Common myeloid progenitor, CD34-positive (primary cell): ENCODE data around the gene GPC5.
"Not testable (repeated sequence)": the region's sequence is repeated elsewhere in the genome, so short reads cannot be mapped to it uniquely, and the experiment has no call there.

Experiments
- CTCF ChIA-PET: fragments of 350-600 bp; sonication (Branson Sonifier 250); formaldehyde crosslinking; loops from one replicate; lab custom pipeline; 2021; ENCODE audit warnings: antibody characterized with exemption; lab: Charles Lee
- POLR2A ChIA-PET: fragments of 350-600 bp; sonication (Branson Sonifier 250); formaldehyde crosslinking; loops from one replicate; lab custom pipeline; 2021; ENCODE audit warnings: antibody characterized with exemption; lab: Charles Lee
- DNase-seq, 3 donors: peaks; one replicate each; pipeline versions ENCODE4 v3.0.0 to v3.0.0-alpha.2; 2013
- H3K27ac ChIP-seq, 2 experiments: 1 replicate in 1 of 2; 2 replicates in 1 of 2; pipeline ENCODE4 v1.7.0; 2013; ENCODE audit warnings: inconsistent platforms in 2 of 2, low read length in 2 of 2, mild to moderate bottlenecking in 2 of 2, low read depth in 1 of 2, moderate library complexity in 1 of 2; ENCODE audit not compliant: severe bottlenecking in 2 of 2, insufficient read depth in 1 of 2, poor library complexity in 1 of 2
- H3K27me3 ChIP-seq, 5 experiments: replicated peaks in 2 of 5; 1 replicate in 3 of 5; 2 replicates in 2 of 5; pipeline versions ENCODE4 v1.6.1 to v1.7.0; 2013; ENCODE audit warnings: low read length in 4 of 5, mild to moderate bottlenecking in 2 of 5, moderate library complexity in 2 of 5, inconsistent platforms in 1 of 5; ENCODE audit not compliant: insufficient read depth in 5 of 5, control insufficient read depth in 4 of 5
- H3K36me3 ChIP-seq, 4 experiments: 1 replicate in 2 of 4; 2 replicates in 2 of 4; pipeline versions ENCODE4 v1.6.1 to v1.7.0; 2013; ENCODE audit warnings: low read length in 3 of 4, control low read depth in 1 of 4, mild to moderate bottlenecking in 1 of 4; ENCODE audit not compliant: control insufficient read depth in 4 of 4, insufficient read depth in 4 of 4
- H3K4me1 ChIP-seq, 4 experiments: 1 replicate in 3 of 4; 2 replicates in 1 of 4; pipeline versions ENCODE4 v1.6.1 to v1.7.1; 2013; ENCODE audit warnings: low read length in 3 of 4, mild to moderate bottlenecking in 3 of 4, control low read depth in 1 of 4, inconsistent platforms in 1 of 4, moderate library complexity in 1 of 4; ENCODE audit not compliant: control insufficient read depth in 4 of 4, insufficient read depth in 4 of 4; ENCODE audit errors: control extremely low read depth in 1 of 4
- H3K4me3 ChIP-seq, 7 experiments: 1 replicate in 4 of 7; 2 replicates in 3 of 7; pipeline versions ENCODE4 v1.5.1 to v1.7.0; 2013; ENCODE audit warnings: mild to moderate bottlenecking in 7 of 7, low read length in 6 of 7, moderate library complexity in 6 of 7, inconsistent platforms in 2 of 7, low read depth in 2 of 7, control low read depth in 1 of 7; ENCODE audit not compliant: insufficient read depth in 4 of 7, control insufficient read depth in 1 of 7; ENCODE audit errors: extremely low read depth in 1 of 7
- H3K9me3 ChIP-seq, 5 experiments: 1 replicate in 4 of 5; 2 replicates in 1 of 5; pipeline versions ENCODE4 v1.6.1 to v1.7.1; 2013; ENCODE audit warnings: low read length in 4 of 5, mild to moderate bottlenecking in 2 of 5, inconsistent platforms in 1 of 5, low read depth in 1 of 5, moderate library complexity in 1 of 5; ENCODE audit not compliant: control insufficient read depth in 4 of 5, insufficient read depth in 2 of 5; ENCODE audit errors: control extremely low read depth in 1 of 5
- WGBS: methylation state at CpG from one replicate; pipeline ENCODE4 v1.1.5; 2013; ENCODE audit not compliant: insufficient coverage; 5-methylcytosine and 5-hydroxymethylcytosine counted together

Gene GPC5

GRCh38 chr13:92272177-92272576 lies 873.8 kb downstream of the GPC5 start:
- DNase-seq, result no peak
- H3K4me1 ChIP-seq, result no peaks in the 10 kb centered on the region
- no peaks in the 10 kb centered on the region for H3K36me3 ChIP-seq
- no peak overlapping the region for H3K27ac ChIP-seq
- H3K9me3 ChIP-seq, result no peaks in the 10 kb centered on the region
- WGBS, result 75% methylated on average over 1 of the region's 1 CpG
- ChIA-PET CTCF (no interaction called here), POLR2A (no interaction called here)
- no peak overlapping the region for H3K4me3 ChIP-seq
- no peaks in the 10 kb centered on the region for H3K27me3 ChIP-seq

GRCh38 chr13:92280986-92281385 lies 882.6 kb downstream of the GPC5 start:
- H3K9me3 ChIP-seq, CTCF ChIA-PET, H3K4me3 ChIP-seq, H3K27me3 ChIP-seq, H3K27ac ChIP-seq, DNase-seq, H3K36me3 ChIP-seq, POLR2A ChIA-PET, H3K4me1 ChIP-seq: not testable (repeated sequence)
- WGBS, result 94% methylated on average over 8 of the region's 8 CpGs

- H3K27me3 ChIP-seq, H3K4me3 ChIP-seq, H3K36me3 ChIP-seq, H3K27ac ChIP-seq, POLR2A ChIA-PET, CTCF ChIA-PET, H3K4me1 ChIP-seq, H3K9me3 ChIP-seq, DNase-seq: not testable (repeated sequence)
- 100% methylated on average over 15 of the region's 29 CpGs for WGBS
These were observed 892.4 kb downstream of the GPC5 start for GRCh38 chr13:92290718-92291307.

- H3K4me1 ChIP-seq, H3K4me3 ChIP-seq, H3K9me3 ChIP-seq, H3K27me3 ChIP-seq, POLR2A ChIA-PET, H3K27ac ChIP-seq, CTCF ChIA-PET, DNase-seq, H3K36me3 ChIP-seq: not testable (repeated sequence)
- no CpG with 5 or more reads among the region's 5 CpGs for whole genome bisulfite sequencing
These were observed 896.1 kb downstream of the GPC5 start for GRCh38 chr13:92294533-92294932.

- H3K4me3 ChIP-seq, H3K9me3 ChIP-seq, H3K4me1 ChIP-seq, POLR2A ChIA-PET, CTCF ChIA-PET, H3K36me3 ChIP-seq, DNase-seq, H3K27ac ChIP-seq, H3K27me3 ChIP-seq: not testable (repeated sequence)
- 80% methylated on average over 1 of the region's 3 CpGs for WGBS
These were observed 897.8 kb downstream of the GPC5 start for GRCh38 chr13:92296154-92296671.

GRCh38 chr13:92297971-92298942 lies 899.8 kb downstream of the GPC5 start:
- Histone ChIP-seq H3K9me3 (peaks cover 0 to 3% (median 2%) of the 10 kb centered on the region in 5 experiments), H3K36me3 (no peaks in the 10 kb centered on the region), H3K27ac (no peak overlapping the region), H3K27me3 (no peaks in the 10 kb centered on the region), H3K4me1 (no peaks in the 10 kb centered on the region), H3K4me3 (no peak overlapping the region)
- CTCF ChIA-PET, result no interaction called here
- 92% methylated on average over 17 of the region's 22 CpGs for WGBS
- DNase-seq, result no peak
- POLR2A ChIA-PET, result no interaction called here

GRCh38 chr13:92300651-92301050 lies 902.2 kb downstream of the GPC5 start:
- POLR2A ChIA-PET, result no interaction called here
- no peak overlapping the region for H3K4me3 ChIP-seq
- WGBS, result 100% methylated on average over 1 of the region's 1 CpG
- no peak overlapping the region for H3K27ac ChIP-seq
- peaks cover 0 to 3% (median 2%) of the 10 kb centered on the region in 5 experiments for H3K9me3 ChIP-seq
- H3K27me3 ChIP-seq, result no peaks in the 10 kb centered on the region
- H3K4me1 ChIP-seq, result no peaks in the 10 kb centered on the region
- no peaks in the 10 kb centered on the region for H3K36me3 ChIP-seq
- no peak for DNase-seq
- CTCF ChIA-PET, result no interaction called here
